Measurements from ENCODE around the gene DYRK4.

The DYRK4 gene

GRCh38 chr12:4607056-4607455 lies 45.0 kb downstream of the DYRK4 start:
- DNase-seq (ENCODE audit: low read depth, low spot score), result no peak
- H3K4me3 ChIP-seq (ENCODE audit: low read length), result no peak overlapping the region

DNA sequence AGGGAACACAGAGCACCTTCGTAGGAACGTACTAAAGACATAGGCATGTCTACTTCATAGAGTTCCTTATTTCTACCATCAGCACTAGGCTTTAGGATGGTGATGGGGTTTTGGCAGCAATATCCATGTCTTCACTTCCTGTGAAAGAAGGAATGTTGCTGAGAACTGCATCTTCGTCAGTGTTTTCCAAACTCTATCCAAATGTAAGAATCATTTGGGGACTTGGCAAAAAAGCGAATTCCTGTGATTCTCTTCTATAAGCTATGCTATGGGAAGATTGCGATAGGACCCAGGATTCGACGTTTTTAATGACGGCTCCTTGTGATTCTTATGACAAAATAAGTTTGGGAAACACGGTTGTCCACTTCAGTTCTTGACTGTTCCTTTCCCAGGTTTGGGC lies 47.1 kb downstream of the DYRK4 start:
- no peak for DNase-seq (ENCODE audit: low read depth, low spot score)
- no peak overlapping the region for H3K4me3 ChIP-seq (ENCODE audit: low read length)

DNA sequence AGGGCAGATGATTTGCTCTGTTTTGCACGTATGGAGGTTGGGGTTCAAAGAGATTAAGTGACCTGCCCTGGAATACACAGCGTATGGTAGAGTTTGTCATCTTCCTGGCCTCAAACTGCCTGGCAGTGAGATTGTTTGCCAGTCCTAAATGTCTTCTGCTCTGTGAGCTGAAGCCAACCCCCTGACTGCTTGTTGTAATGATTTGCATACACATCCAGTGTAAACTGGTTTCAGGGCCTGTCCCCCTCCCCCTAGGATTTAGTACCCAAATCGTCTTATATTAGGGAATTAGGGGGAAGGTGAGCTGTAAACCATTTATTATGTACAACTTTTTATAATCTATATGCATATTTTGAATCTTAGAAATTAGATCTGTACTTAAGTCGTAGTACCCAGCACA lies 48.5 kb downstream of the DYRK4 start:
- H3K4me3 ChIP-seq (ENCODE audit: low read length), result no peak overlapping the region
- no peak for DNase-seq (ENCODE audit: low read depth, low spot score)

GRCh38 chr12:4615667-4616066 lies 53.7 kb downstream of the DYRK4 start:
- H3K4me3 ChIP-seq (ENCODE audit: low read length), result no peak overlapping the region

DNA sequence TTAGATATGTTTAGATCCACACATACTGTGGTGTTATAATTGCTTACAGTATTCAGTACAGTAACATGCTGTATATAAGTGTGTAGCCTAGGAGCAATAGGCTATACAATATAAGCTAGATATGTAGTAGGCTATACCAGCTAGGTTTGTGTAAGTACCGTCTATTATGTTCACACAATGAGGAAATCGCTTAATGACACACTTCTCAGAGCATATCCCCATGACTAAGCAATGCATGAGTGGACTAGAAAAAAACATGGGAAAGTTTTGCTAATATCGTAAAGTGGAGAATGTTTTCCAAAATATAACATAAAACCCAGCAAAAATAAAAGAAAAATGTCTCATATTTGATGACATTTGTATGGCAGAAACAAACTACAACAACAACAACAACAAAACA lies 59.5 kb downstream of the DYRK4 start:
- no peak for DNase-seq (ENCODE audit: low read depth, low spot score)
- no peak overlapping the region for H3K4me3 ChIP-seq (ENCODE audit: low read length)

More at GRCh38 chr12:4615667-4616066, 53.7 kb downstream of the DYRK4 start:
- no peak for DNase-seq (ENCODE audit: low read depth, low spot score)

DNA sequence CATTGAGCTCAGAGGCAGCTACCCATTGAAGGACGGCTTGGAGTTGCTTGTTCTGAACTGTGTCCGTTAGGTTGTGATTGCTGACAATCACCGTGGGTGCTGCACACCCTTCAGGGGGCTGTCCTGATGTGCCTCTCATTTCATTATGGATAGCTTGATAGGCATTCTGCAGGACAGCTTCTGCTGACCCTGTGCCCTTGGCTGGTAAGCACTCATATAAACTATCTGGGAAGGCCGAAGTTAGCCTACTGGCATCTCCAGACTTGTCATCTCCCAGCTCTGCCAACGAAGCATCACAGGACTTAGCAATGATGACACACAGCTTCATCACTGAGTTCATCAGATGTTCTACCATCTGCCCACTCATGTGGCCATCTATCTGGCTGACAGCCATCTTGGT lies 64.5 kb downstream of the DYRK4 start:
- DNase-seq (ENCODE audit: low read depth, low spot score), result no peak
- H3K4me3 ChIP-seq (ENCODE audit: low read length), result no peak overlapping the region

GRCh38 chr12:4628406-4628805 lies 66.4 kb downstream of the DYRK4 start:
- no peak for DNase-seq (ENCODE audit: low read depth, low spot score)

DNA sequence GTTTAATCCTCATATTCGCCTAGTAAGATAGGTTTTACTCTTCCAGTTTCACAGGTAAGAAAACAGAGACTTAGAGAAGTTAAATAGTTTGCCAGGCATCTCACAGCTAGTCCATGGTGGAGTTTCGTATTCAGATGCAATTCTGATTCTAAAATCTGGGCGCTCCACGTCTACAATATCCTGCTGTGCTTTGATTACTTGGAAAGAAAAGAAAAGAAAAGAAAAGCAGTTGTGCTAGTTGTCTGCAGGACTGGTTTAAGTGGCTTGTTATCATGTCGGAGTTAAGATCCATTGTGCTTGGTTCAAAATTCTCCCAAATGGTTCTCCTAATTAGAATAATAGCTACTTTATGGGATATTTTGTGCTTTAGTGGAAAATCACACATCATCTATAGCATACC lies 68.3 kb downstream of the DYRK4 start:
- DNase-seq (ENCODE audit: low read depth, low spot score), result no peak
- H3K4me3 ChIP-seq (ENCODE audit: low read length), result no peak overlapping the region

More at GRCh38 chr12:4628406-4628805, 66.4 kb downstream of the DYRK4 start:
- H3K4me3 ChIP-seq (ENCODE audit: low read length), result no peak overlapping the region

- no peak for DNase-seq (ENCODE audit: low read depth, low spot score)
- H3K4me3 ChIP-seq (ENCODE audit: low read length), result no peak overlapping the region
Observed at GRCh38 chr12:4643747-4644146, 81.7 kb downstream of the DYRK4 start.

DNA sequence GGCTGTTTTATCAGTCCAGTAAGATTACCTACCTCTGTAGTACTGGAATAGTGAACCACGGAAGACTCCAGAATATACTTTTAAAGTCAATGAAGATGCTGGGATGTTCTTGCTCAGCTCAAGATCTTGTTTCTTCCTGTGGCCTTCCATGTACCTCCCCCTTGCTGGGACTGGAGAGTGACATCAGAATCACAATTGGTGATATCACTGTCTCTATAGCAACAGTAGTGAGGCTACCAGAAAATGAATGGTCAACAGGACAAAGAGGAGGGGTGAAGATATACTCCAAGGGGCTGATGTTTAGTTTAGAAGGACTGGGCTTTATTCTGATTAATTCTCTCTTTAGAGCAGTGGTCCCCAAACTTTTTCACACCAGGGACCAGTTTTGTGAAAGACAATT lies 83.0 kb downstream of the DYRK4 start:
- H3K4me3 ChIP-seq (ENCODE audit: low read length), result no peak overlapping the region
- DNase-seq (ENCODE audit: low read depth, low spot score), result no peak

- peak; percentile 12 for DNase-seq (ENCODE audit: low read depth, low spot score)
- peak overlapping the region; percentile 89 for H3K4me3 ChIP-seq (ENCODE audit: low read length)
Observed at GRCh38 chr12:4648104-4648500, 86.1 kb downstream of the DYRK4 start.

- H3K4me3 ChIP-seq (ENCODE audit: low read length), result peak within 1 kb of the TSS; percentile 89
- DNase-seq (ENCODE audit: low read depth, low spot score), result peak; percentile 77
Observed at GRCh38 chr12:4648501-4649357, 86.7 kb downstream of the DYRK4 start, which contains the start of the genes AKAP3 and NDUFA9. Gene AKAP3, minus strand, starts transcription at chr12:4649051. Its CDS starts 10,855 bp downstream, at chr12:4638196. Gene NDUFA9, plus strand, starts transcription at chr12:4649114. Its CDS starts 13 bp downstream, at chr12:4649127.

- no peak for DNase-seq (ENCODE audit: low read depth, low spot score)
- H3K4me3 ChIP-seq (ENCODE audit: low read length), result peak overlapping the region; percentile 89
Observed at GRCh38 chr12:4649358-4649661, 87.3 kb downstream of the DYRK4 start.

- no peak overlapping the region for H3K4me3 ChIP-seq (ENCODE audit: low read length)
- DNase-seq (ENCODE audit: low read depth, low spot score), result peak; percentile 16
Observed at GRCh38 chr12:4653257-4653656, 91.2 kb downstream of the DYRK4 start.

- DNase-seq (ENCODE audit: low read depth, low spot score), result no peak
- H3K4me3 ChIP-seq (ENCODE audit: low read length), result no peak overlapping the region
Observed at GRCh38 chr12:4653691-4654090, 91.7 kb downstream of the DYRK4 start.

Measured in Jurkat, Clone E6-1 (cell line).